Limb (tissue), 2 donors: Measurements from ENCODE around the gene CCNA2.

ENCODE experiments used
- DNase-seq, 2 donors: peaks; one replicate each; pipeline ENCODE4 v3.0.0-alpha.2; 2016; ENCODE audit errors: extremely low spot score in 2 of 2

CCNA2 gene

GRCh38 chr4:121806411-121806810, 17.3 kb downstream of the CCNA2 start:
- DNase-seq = no peak

- DNase-seq = no peak
Measured at GRCh38 chr4:121801715-121802075, 22.0 kb downstream of the CCNA2 start.

- DNase-seq = peak; percentile 94 to 97
Measured at GRCh38 chr4:121800961-121801714, 22.5 kb downstream of the CCNA2 start, which contains the start of gene EXOSC9. Gene EXOSC9, plus strand, starts transcription at chr4:121801323. Its CDS starts 102 bp downstream, at chr4:121801425.

GRCh38 chr4:121800638-121800960, 23.1 kb downstream of the CCNA2 start:
- DNase-seq = no peak

GRCh38 chr4:121799867-121800501, 23.7 kb downstream of the CCNA2 start:
- no peak for DNase-seq

GRCh38 chr4:121799208-121799823, 24.4 kb downstream of the CCNA2 start:
- no peak for DNase-seq

- DNase-seq = no peak
Measured at GRCh38 chr4:121796283-121796682, 27.4 kb downstream of the CCNA2 start.

- DNase-seq = no peak
Measured at GRCh38 chr4:121794505-121795188, 29.0 kb downstream of the CCNA2 start.

GRCh38 chr4:121792966-121793365, 30.7 kb downstream of the CCNA2 start:
- DNase-seq = no peak

- no peak for DNase-seq
Measured at GRCh38 chr4:121791481-121791880, 32.2 kb downstream of the CCNA2 start.

GRCh38 chr4:121790976-121791375, 32.7 kb downstream of the CCNA2 start:
- no peak for DNase-seq

GRCh38 chr4:121789960-121790829, 33.5 kb downstream of the CCNA2 start:
- DNase-seq = no peak

- no peak for DNase-seq
Measured at GRCh38 chr4:121789455-121789854, 34.2 kb downstream of the CCNA2 start.

- no peak for DNase-seq
Measured at GRCh38 chr4:121788896-121789295, 34.8 kb downstream of the CCNA2 start.

- no peak for DNase-seq
Measured at GRCh38 chr4:121786221-121786620, 37.5 kb downstream of the CCNA2 start.

- no peak for DNase-seq
Measured at GRCh38 chr4:121785479-121785878, 38.2 kb downstream of the CCNA2 start.

GRCh38 chr4:121784975-121785374, 38.7 kb downstream of the CCNA2 start:
- DNase-seq = peak in 1 of 2 donors; percentile 24

- DNase-seq = no peak
Measured at GRCh38 chr4:121784401-121784800, 39.3 kb downstream of the CCNA2 start.

- DNase-seq = no peak
Measured at GRCh38 chr4:121783210-121783609, 40.5 kb downstream of the CCNA2 start.

- DNase-seq = peak in 1 of 2 donors; percentile 29
Measured at GRCh38 chr4:121778991-121779628, 44.6 kb downstream of the CCNA2 start.

- DNase-seq = no peak
Measured at GRCh38 chr4:121777625-121778024, 46.1 kb downstream of the CCNA2 start.
